H1 (cell line): ENCODE measurements around the gene SPG11. TPM values are rescaled to one million over a fixed set of nuclear protein-coding genes. Genes with fewer than 3 reads are reported as not detected.

Experiments used
- CTCF ChIA-PET: fragments of 300-600 bp; sonication (Branson Sonifier 250); formaldehyde crosslinking; loops from one replicate; lab custom pipeline; 2021; ENCODE audit not compliant: partially characterized antibody; lab: Charles Lee
- POLR2A ChIA-PET: fragments of 300-600 bp; sonication (Branson Sonifier 250); formaldehyde crosslinking; loops from one replicate; lab custom pipeline; 2021; ENCODE audit warnings: inconsistent platforms; ENCODE audit not compliant: partially characterized antibody; lab: Charles Lee
- DNase-seq, 2 experiments: peaks; one replicate each; pipeline versions ENCODE4 v3.0.0 to v3.0.0-alpha.2; 2010 to 2022; ENCODE audit warnings: low spot score in 2 of 2, low read depth in 1 of 2, mixed read lengths in 1 of 2
- FAIRE-seq: peaks from 2 replicates; lab custom pipeline; 2011; peaks lifted over from hg19 to GRCh38; lab: Jason Lieb, UNC
- H2AFZ ChIP-seq: 2 replicates; pipeline ENCODE4 v1.8.1; 2012; ENCODE audit warnings: low read length, inconsistent platforms
- H2AK5ac ChIP-seq: 2 replicates; pipeline ENCODE4 v1.6.1; 2013; ENCODE audit warnings: low read depth, low read length
- H2BK120ac ChIP-seq: replicated peaks from 2 replicates; pipeline ENCODE3; 2013; ENCODE audit warnings: low read depth, low read length, inconsistent platforms
- H2BK12ac ChIP-seq: 2 replicates; pipeline ENCODE4 v1.6.1; 2013; ENCODE audit warnings: low read depth, low read length
- H2BK15ac ChIP-seq: 2 replicates; pipeline ENCODE4 v1.6.1; 2013; ENCODE audit warnings: low read length
- H2BK20ac ChIP-seq: 2 replicates; pipeline ENCODE4 v1.6.1; 2013; ENCODE audit warnings: low read length
- H2BK5ac ChIP-seq: 2 replicates; pipeline ENCODE4 v1.6.1; 2013; ENCODE audit warnings: low read depth, low read length
- H3K14ac ChIP-seq: 2 replicates; pipeline ENCODE4 v1.6.1; 2013; ENCODE audit warnings: inconsistent platforms; ENCODE audit not compliant: insufficient read length
- H3K18ac ChIP-seq: 2 replicates; pipeline ENCODE4 v1.6.1; 2013; ENCODE audit warnings: low read length; ENCODE audit errors: extremely low read depth
- H3K23ac ChIP-seq: 2 replicates; pipeline ENCODE4 v1.6.1; 2013; ENCODE audit warnings: inconsistent platforms; ENCODE audit not compliant: insufficient read length
- H3K23me2 ChIP-seq: 2 replicates; pipeline ENCODE4 v1.6.1; 2013; ENCODE audit warnings: low read depth, low read length
- H3K27ac ChIP-seq: 2 replicates; pipeline ENCODE4 v1.6.1; 2011; ENCODE audit warnings: low read depth, low read length, inconsistent platforms
- H3K27me3 ChIP-seq, 4 experiments: replicated peaks in 1 of 4; 1 replicate in 1 of 4; 2 replicates in 3 of 4; pipeline versions ENCODE4 v1.6.1 to v1.8.1; 2011 to 2013; ENCODE audit warnings: low read length in 3 of 4, mild to moderate bottlenecking in 3 of 4, inconsistent platforms in 2 of 4, mixed read lengths in 2 of 4, moderate library complexity in 1 of 4; ENCODE audit not compliant: control insufficient read depth in 3 of 4, insufficient read depth in 3 of 4; ENCODE audit errors: extremely low read depth in 1 of 4
- H3K36me3 ChIP-seq, 4 experiments: 2 replicates each; pipeline versions ENCODE4 v1.6.1 to v1.8.1; 2011 to 2013; ENCODE audit warnings: mild to moderate bottlenecking in 4 of 4, low read length in 3 of 4, moderate library complexity in 2 of 4, control low read depth in 1 of 4, inconsistent platforms in 1 of 4; ENCODE audit not compliant: insufficient read depth in 4 of 4, control insufficient read depth in 2 of 4
- H3K4ac ChIP-seq: replicated peaks from 2 replicates; pipeline ENCODE3; 2013; ENCODE audit warnings: low read length, low read depth, mixed read lengths, inconsistent platforms; ENCODE audit not compliant: insufficient read length
- H3K4me1 ChIP-seq, 4 experiments: replicated peaks in 1 of 4; 1 replicate in 1 of 4; 2 replicates in 3 of 4; pipeline versions ENCODE4 v1.6.1 to v1.8.1; 2011 to 2013; ENCODE audit warnings: low read length in 3 of 4, inconsistent platforms in 2 of 4, mixed read lengths in 1 of 4; ENCODE audit not compliant: insufficient read depth in 4 of 4, control insufficient read depth in 3 of 4
- H3K4me2 ChIP-seq, 2 experiments: 2 replicates each; pipeline versions ENCODE4 v1.6.1 to v1.8.1; 2011 to 2013; ENCODE audit warnings: low read depth in 2 of 2, low read length in 2 of 2, control low read depth in 1 of 2, inconsistent platforms in 1 of 2, mild to moderate bottlenecking in 1 of 2; ENCODE audit not compliant: insufficient read depth in 1 of 2
- H3K4me3 ChIP-seq, 4 experiments: fragments of 200-600, 300-600 bp in 1 of 4; sonication (generic), shearing (Covaris generic), sonication (Bioruptor Twin) in 1 of 4; 2 replicates each; pipeline versions ENCODE4 v1.5.1 to v1.8.1; 2011 to 2016; ENCODE audit warnings: low read length in 4 of 4, low read depth in 3 of 4, control low read depth in 2 of 4, inconsistent platforms in 2 of 4, mild to moderate bottlenecking in 2 of 4, mixed read lengths in 1 of 4, moderate library complexity in 1 of 4; ENCODE audit not compliant: insufficient read depth in 2 of 4; ENCODE audit errors: extremely low read depth in 1 of 4
- H3K56ac ChIP-seq: replicated peaks from 2 replicates; pipeline ENCODE3; 2013; ENCODE audit warnings: low read depth, mild to moderate bottlenecking, mixed read lengths, low read length, inconsistent platforms; ENCODE audit not compliant: insufficient read length
- H3K79me1 ChIP-seq: 2 replicates; pipeline ENCODE4 v1.6.1; 2013; ENCODE audit warnings: low read depth, low read length, control low read depth
- H3K79me2 ChIP-seq, 2 experiments: 2 replicates each; pipeline versions ENCODE4 v1.6.1 to v1.8.1; 2012 to 2013; ENCODE audit warnings: low read length in 2 of 2, mild to moderate bottlenecking in 2 of 2, inconsistent platforms in 1 of 2; ENCODE audit not compliant: insufficient read depth in 2 of 2, control insufficient read depth in 1 of 2
- H3K9ac ChIP-seq, 4 experiments: replicated peaks in 1 of 4; 1 replicate in 1 of 4; 2 replicates in 3 of 4; pipeline versions ENCODE4 v1.6.1 to v1.8.1; 2011 to 2013; ENCODE audit warnings: low read depth in 3 of 4, low read length in 3 of 4, control low read depth in 2 of 4, mild to moderate bottlenecking in 2 of 4, moderate library complexity in 2 of 4, inconsistent platforms in 1 of 4; ENCODE audit errors: extremely low read depth in 1 of 4
- H3K9me3 ChIP-seq, 2 experiments: 2 replicates each; pipeline versions ENCODE4 v1.6.1 to v1.8.1; 2012 to 2013; ENCODE audit warnings: mild to moderate bottlenecking in 2 of 2, moderate library complexity in 2 of 2, control low read depth in 1 of 2, inconsistent platforms in 1 of 2, low read depth in 1 of 2, low read length in 1 of 2, mixed read lengths in 1 of 2; ENCODE audit not compliant: insufficient read depth in 2 of 2
- H4K20me1 ChIP-seq, 2 experiments: replicated peaks in 1 of 2; 2 replicates each; pipeline versions ENCODE3 to v1.8.1; 2011 to 2013; ENCODE audit warnings: inconsistent platforms in 2 of 2, low read length in 2 of 2, mild to moderate bottlenecking in 1 of 2; ENCODE audit not compliant: insufficient read depth in 2 of 2, control insufficient read depth in 1 of 2
- H4K5ac ChIP-seq: 2 replicates; pipeline ENCODE4 v1.6.1; 2013; ENCODE audit warnings: low read length, low read depth, mixed read lengths, inconsistent platforms; ENCODE audit not compliant: insufficient read length
- H4K8ac ChIP-seq: 2 replicates; pipeline ENCODE4 v1.8.0; 2013; ENCODE audit warnings: mild to moderate bottlenecking, moderate library complexity, low read length, inconsistent platforms; ENCODE audit not compliant: insufficient read depth; ENCODE audit errors: extremely low read depth
- H4K91ac ChIP-seq: replicated peaks from 2 replicates; pipeline ENCODE3; 2013; ENCODE audit warnings: low read length, mixed read lengths, inconsistent platforms; ENCODE audit not compliant: insufficient read length
- CTBP2 ChIP-seq: IDR thresholded peaks from 2 replicates; pipeline ENCODE4 v1.7.0; 2011; ENCODE audit warnings: borderline replicate concordance, mild to moderate bottlenecking, moderate library complexity, mixed read lengths, low read length; ENCODE audit not compliant: insufficient read depth, insufficient read length
- HDAC2 ChIP-seq, 2 experiments: fragments of 300-600 bp in 1 of 2; sonication (generic) in 1 of 2; IDR thresholded peaks; 2 replicates each; pipeline ENCODE4 v1.6.1; 2011 to 2012; ENCODE audit warnings: low read depth in 2 of 2, low read length in 2 of 2, mild to moderate bottlenecking in 2 of 2, moderate library complexity in 2 of 2, borderline replicate concordance in 1 of 2, inconsistent platforms in 1 of 2
- HDAC6 ChIP-seq: IDR thresholded peaks from one replicate; pipeline ENCODE4 v1.7.1; 2012; ENCODE audit warnings: low read depth, mild to moderate bottlenecking, inconsistent platforms, low read length, moderate library complexity
- PHF8 ChIP-seq: fragments of 200-600 bp; sonication (generic); conservative IDR thresholded peaks from 2 replicates; pipeline ENCODE4 v1.7.1; 2012; ENCODE audit warnings: low read depth, mild to moderate bottlenecking, inconsistent platforms, low read length, moderate library complexity
- POU5F1 ChIP-seq: IDR thresholded peaks from 2 replicates; pipeline ENCODE4 v1.6.1; 2011; ENCODE audit warnings: low read depth, mild to moderate bottlenecking, low read length, moderate library complexity
- RAD21 ChIP-seq, 2 experiments: IDR thresholded peaks in 1 of 2; conservative IDR thresholded peaks in 1 of 2; 2 replicates each; pipeline ENCODE4 v1.6.1; 2011; ENCODE audit warnings: low read depth in 2 of 2, low read length in 2 of 2, improper control_type of control experiment in 1 of 2, inconsistent platforms in 1 of 2, mild to moderate bottlenecking in 1 of 2, moderate library complexity in 1 of 2
- RXRA ChIP-seq: IDR thresholded peaks from 2 replicates; pipeline ENCODE4 v1.6.1; 2011; ENCODE audit warnings: low read depth, mild to moderate bottlenecking, low read length, moderate library complexity; ENCODE audit not compliant: insufficient read depth
- SP1 ChIP-seq: IDR thresholded peaks from 2 replicates; pipeline ENCODE4 v1.6.1; 2011; ENCODE audit warnings: low read depth, low read length
- TAF1 ChIP-seq: IDR thresholded peaks from 2 replicates; pipeline ENCODE4 v1.6.1; 2011; ENCODE audit warnings: mild to moderate bottlenecking, low read depth, low read length
- YY1 ChIP-seq: IDR thresholded peaks from 2 replicates; pipeline ENCODE4 v1.6.1; 2011; ENCODE audit warnings: low read depth, mild to moderate bottlenecking, low read length
- WGBS, 2 experiments: shearing (Covaris generic) in 1 of 2; methylation state at CpG; one replicate each; pipeline versions ENCODE4 v1.1.6 to v1.1.7; 2013 to 2015; ENCODE audit warnings: low lambda C conversion rate in 2 of 2, mixed read lengths in 2 of 2, inconsistent platforms in 1 of 2, low coverage in 1 of 2, missing lambda C conversion rate in 1 of 2; ENCODE audit not compliant: insufficient replicate concordance in 2 of 2, insufficient coverage in 1 of 2, insufficient read length in 1 of 2; ENCODE audit errors: extremely low coverage in 1 of 2, missing lambda C conversion rate in 1 of 2; 5-methylcytosine and 5-hydroxymethylcytosine counted together
- polyA plus RNA-seq, 7 experiments: library from polyadenylated mRNA; depleted of rRNA in 3 of 7; stranded (reverse) in 5 of 7; unstranded in 2 of 7; fragments of >200 nt in 5 of 7; fragments of 200-250 nt in 2 of 7; gene quantifications; 1 replicate in 5 of 7; 2 replicates in 1 of 7; 4 replicates in 1 of 7; pipeline versions ENCODE4 v1.2.1 to v1.2.3, GENCODE V29; 2011 to 2013; ENCODE audit warnings: missing spikeins in 2 of 7, mixed read lengths in 2 of 7
- total RNA-seq: library from RNA; stranded (reverse); fragmentation: NEBNext Ultra II Directional; extraction: Animal tissue kit (Norgen Biotek cat#: 25700); gene quantifications from 2 replicates; pipeline ENCODE4 v1.2.1, GENCODE V29; 2021
- TF ChIP-seq, protein P1 (sequence below): IDR thresholded peaks from 2 replicates; pipeline ENCODE4 v1.6.1; 2011; ENCODE audit warnings: low read depth, mild to moderate bottlenecking, low read length; ENCODE audit not compliant: insufficient read depth

The SPG11 gene
- total and polyA plus RNA-seq, 2 of the 8 experiments (the other 6 are each of a cell fraction or from before 2014, with no cell fraction given), result 37.1 to 38.6 TPM

DNA sequence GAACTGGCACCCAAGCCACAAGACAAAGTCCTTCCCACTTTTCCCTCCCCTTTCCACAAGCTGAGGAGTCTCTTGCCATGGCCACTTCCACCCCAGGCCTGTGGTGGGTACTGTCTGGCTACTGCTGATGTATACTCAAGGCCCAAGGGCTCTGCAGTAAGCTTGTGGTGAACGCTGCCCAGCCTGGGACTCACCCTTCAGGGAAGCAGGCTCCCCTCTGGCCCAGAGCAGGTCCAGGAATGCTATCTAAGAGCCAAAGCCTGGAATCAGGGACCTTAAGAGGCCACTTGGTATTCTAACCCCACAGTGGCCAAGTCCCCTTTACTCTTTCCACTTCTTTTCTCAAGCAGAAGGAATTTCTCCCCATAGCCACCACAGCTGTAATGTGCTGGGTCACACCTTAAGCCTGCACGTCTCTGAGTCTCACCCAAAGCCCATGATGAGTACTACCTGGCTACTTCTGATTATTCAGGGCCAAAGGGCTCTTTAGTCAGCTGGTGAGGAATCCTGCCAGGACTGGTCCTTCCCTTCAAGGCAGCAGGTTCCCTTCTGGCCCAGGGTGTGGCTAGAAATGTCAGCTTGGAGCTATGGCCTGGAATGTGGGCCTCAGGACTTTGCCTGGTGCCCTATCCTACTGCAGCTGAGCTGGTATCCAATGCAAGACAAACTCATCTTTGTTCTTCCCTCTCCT, 43.6 kb upstream of the SPG11 start:
- no peak overlapping the region for H3K14ac ChIP-seq
- H3K4me3 ChIP-seq, result no peak overlapping the region
- TF ChIP-seq, protein P1, sequence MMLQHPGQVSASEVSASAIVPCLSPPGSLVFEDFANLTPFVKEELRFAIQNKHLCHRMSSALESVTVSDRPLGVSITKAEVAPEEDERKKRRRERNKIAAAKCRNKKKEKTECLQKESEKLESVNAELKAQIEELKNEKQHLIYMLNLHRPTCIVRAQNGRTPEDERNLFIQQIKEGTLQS, result no peak
- no peak for TF ChIP-seq POU5F1
- TF ChIP-seq HDAC2 (IDR thresholded peaks at IDR 0.05; ENCODE audit: borderline replicate concordance in 1 of 2, low read depth in 2 of 2, low read length in 2 of 2), result no peak
- no peak for TF ChIP-seq HDAC6
- TF ChIP-seq TAF1, result no peak
- no peak for TF ChIP-seq RAD21 (IDR thresholded peaks at IDR 0.05 in 1 of 2, conservative IDR thresholded peaks at IDR 0.05 in 1 of 2; ENCODE audit: low read depth in 2 of 2, low read length in 2 of 2)
- TF ChIP-seq RXRA, result no peak
- TF ChIP-seq PHF8, result no peak
- TF ChIP-seq SP1, result no peak
- TF ChIP-seq CTBP2, result no peak
- no peak for TF ChIP-seq YY1

More for the DNA sequence above, 43.6 kb upstream of the SPG11 start:
- Histone ChIP-seq H2AK5ac (no peak overlapping the region), H3K23me2 (peaks cover 4% of the 10 kb centered on the region), H3K79me2 (0 out of 4 replicates have a peak, but pooled peaks cover 0 to under 1% of the 10 kb centered on the region in 2 experiments), H2AFZ (no peak overlapping the region), H3K27me3 (peaks cover 0 to 4% (median 3%) of the 10 kb centered on the region in 4 experiments; a peak in 5 of 7 replicates), H3K79me1 (no peaks in the 10 kb centered on the region), H3K36me3 (no peaks in the 10 kb centered on the region), H4K8ac (no peak overlapping the region), H4K20me1 (no peaks in the 10 kb centered on the region), H2BK12ac (no peak overlapping the region), H3K4me2 (no peak overlapping the region), H3K23ac (no peak overlapping the region), H4K5ac (no peak overlapping the region), H4K91ac (no peak overlapping the region), H2BK5ac (no peak overlapping the region), H2BK15ac (no peak overlapping the region), H3K4ac (no peak overlapping the region), H3K9me3 (no peaks in the 10 kb centered on the region), H2BK20ac (no peak overlapping the region), H3K27ac (no peak overlapping the region), H3K18ac (no peak overlapping the region), H3K9ac (no peak overlapping the region), H2BK120ac (no peak overlapping the region), H3K4me1 (no peaks in the 10 kb centered on the region), H3K56ac (no peak overlapping the region)
- CTCF ChIA-PET, result interaction anchor here (0.9 to 2.8 kb wide), 4 partner anchors 22 to 43 kb away, joined by 3 to 16 read pairs (median 8); partner anchors contain the start of gene SPG11
- FAIRE-seq (no peak), DNase-seq (no peak)
- POLR2A ChIA-PET, result interaction anchor here (0.6 kb wide), 1 partner anchor 340 kb away, joined by 3 read pairs; no protein-coding TSS in a partner anchor
- WGBS, 2 experiments, result 91% methylated on average over 2 of the region's 2 CpGs; no CpG with 5 or more reads in 1 of the 2 experiments
